GM13976 (cell line): ENCODE data around the gene CDON.

Experiments
- DNase-seq: peaks from one replicate; pipeline ENCODE4 v3.0.0; 2012; ENCODE audit warnings: low spot score
- CTCF ChIP-seq: IDR thresholded peaks from 2 replicates; pipeline ENCODE4 v1.5.1; 2012; ENCODE audit warnings: borderline replicate concordance, mild to moderate bottlenecking; ENCODE audit not compliant: insufficient read depth; ENCODE audit errors: extremely low read depth, missing control alignments, control extremely low read depth
- in situ Hi-C: fragments of 300-500 bp; cut with MboI; formaldehyde crosslinking; loops from one replicate; pipeline ENCODE4 v1.12.0; 2022; ENCODE audit warnings: low sequenced_read_pairs, mixed read lengths, inconsistent platforms; ENCODE audit not compliant: unreplicated experiment

The CDON gene

GRCh38 chr11:126048197-126048596 lies 14.5 kb downstream of the CDON start:
- DNase-seq = no peak
- no peak for TF ChIP-seq CTCF
- in situ Hi-C loops = no loop called here

GRCh38 chr11:126046570-126047195 lies 16.0 kb downstream of the CDON start:
- in situ Hi-C loops = no loop called here
- DNase-seq = no peak
- no peak for TF ChIP-seq CTCF

GRCh38 chr11:126039485-126040271 lies 23.0 kb downstream of the CDON start:
- in situ Hi-C loops = no loop called here
- no peak for TF ChIP-seq CTCF

GRCh38 chr11:126035718-126036117 lies 26.9 kb downstream of the CDON start:
- no peak for DNase-seq
- TF ChIP-seq CTCF = no peak
- in situ Hi-C loops = no loop called here

More at GRCh38 chr11:126039485-126040271, 23.0 kb downstream of the CDON start:
- no peak for DNase-seq

- in situ Hi-C loops = no loop called here
- TF ChIP-seq CTCF = no peak
- no peak for DNase-seq
Observed at GRCh38 chr11:126034933-126035425, 27.7 kb downstream of the CDON start.

- no peak for TF ChIP-seq CTCF
- DNase-seq = no peak
- in situ Hi-C loops = no loop called here
Observed at GRCh38 chr11:126034039-126034932, 28.4 kb downstream of the CDON start.
